ENCODE results near the gene RTF2. TPM values are rescaled to one million over a fixed set of nuclear protein-coding genes. Genes with fewer than 3 reads are reported as not detected.
A peak's percentile ranks its signal among the peaks of the same experiment; 100 is the strongest.

Gene RTF2
- total RNA-seq = 10 to 100 TPM; 35.6 to 87.8 (median 63.5) TPM

DNA sequence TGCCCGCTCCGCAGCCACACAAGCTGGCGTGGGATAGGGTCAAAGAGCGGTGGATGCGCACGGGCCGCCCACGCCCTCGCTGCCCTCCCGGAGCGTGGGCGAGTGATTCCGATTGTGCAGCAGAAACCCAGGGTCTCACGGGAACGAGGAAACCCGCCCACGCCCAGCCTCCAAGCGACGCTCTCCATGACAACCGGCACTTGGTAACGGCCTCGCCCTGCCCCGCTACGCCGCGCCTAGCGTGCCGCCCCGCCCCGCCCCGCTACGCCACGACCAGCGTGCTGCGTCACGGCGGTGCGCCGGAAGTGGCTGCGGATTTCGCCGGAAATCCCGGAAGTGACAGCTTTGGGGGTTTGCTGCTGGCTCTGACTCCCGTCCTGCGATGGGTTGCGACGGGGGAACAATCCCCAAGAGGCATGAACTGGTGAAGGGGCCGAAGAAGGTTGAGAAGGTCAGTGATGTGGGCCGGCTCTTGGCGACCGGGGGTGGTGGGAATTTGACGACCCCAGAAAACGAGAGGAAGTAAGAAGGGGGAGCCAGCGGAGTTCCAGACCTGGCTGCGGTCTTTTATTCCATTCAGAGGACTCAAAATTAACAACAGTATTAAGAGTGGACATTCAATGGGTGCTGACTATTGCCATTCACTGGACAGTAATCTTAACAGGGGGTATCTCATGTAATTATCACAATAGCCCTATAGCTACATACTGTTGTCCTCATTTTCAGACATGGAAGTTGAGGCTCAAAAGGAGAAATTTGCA, at the start of gene RTF2:
TSS of gene RTF2 (plus strand) at position 312 of the 761 bp plus-strand sequence. CDS start at position 383, 71 bp downstream.
- H3K9me3 ChIP-seq = no peaks in the 10 kb centered on the region
- peak; percentile 96 to 99 for TF ChIP-seq POLR2AphosphoS5 (IDR thresholded peaks at IDR 0.05)
- TF ChIP-seq, protein P1, sequence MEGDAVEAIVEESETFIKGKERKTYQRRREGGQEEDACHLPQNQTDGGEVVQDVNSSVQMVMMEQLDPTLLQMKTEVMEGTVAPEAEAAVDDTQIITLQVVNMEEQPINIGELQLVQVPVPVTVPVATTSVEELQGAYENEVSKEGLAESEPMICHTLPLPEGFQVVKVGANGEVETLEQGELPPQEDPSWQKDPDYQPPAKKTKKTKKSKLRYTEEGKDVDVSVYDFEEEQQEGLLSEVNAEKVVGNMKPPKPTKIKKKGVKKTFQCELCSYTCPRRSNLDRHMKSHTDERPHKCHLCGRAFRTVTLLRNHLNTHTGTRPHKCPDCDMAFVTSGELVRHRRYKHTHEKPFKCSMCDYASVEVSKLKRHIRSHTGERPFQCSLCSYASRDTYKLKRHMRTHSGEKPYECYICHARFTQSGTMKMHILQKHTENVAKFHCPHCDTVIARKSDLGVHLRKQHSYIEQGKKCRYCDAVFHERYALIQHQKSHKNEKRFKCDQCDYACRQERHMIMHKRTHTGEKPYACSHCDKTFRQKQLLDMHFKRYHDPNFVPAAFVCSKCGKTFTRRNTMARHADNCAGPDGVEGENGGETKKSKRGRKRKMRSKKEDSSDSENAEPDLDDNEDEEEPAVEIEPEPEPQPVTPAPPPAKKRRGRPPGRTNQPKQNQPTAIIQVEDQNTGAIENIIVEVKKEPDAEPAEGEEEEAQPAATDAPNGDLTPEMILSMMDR (IDR thresholded peaks at IDR 0.05) = peak in 2 of 6 experiments; percentile 16 to 22
- peak in 2 of 4 donors; percentile 66 to 86 for TF ChIP-seq EP300 (IDR thresholded peaks at IDR 0.05)
- peak; percentile 7 to 79 (median 40) for TF ChIP-seq POLR2A (IDR thresholded peaks at IDR 0.05)
- peaks cover 14 to 29% (median 17%) of the 10 kb centered on the region in 4 donors for H3K4me1 ChIP-seq
- 0% methylated on average over 31 to 34 of the region's 55 CpGs for WGBS, 2 donors
- H3K36me3 ChIP-seq = peaks cover 0 to 20% (median 7%) of the 10 kb centered on the region in 4 donors
- H3K27ac ChIP-seq = peak within 1 kb of the TSS; percentile 86 to 95 (median 88)
- DNase-seq = peak; percentile 91 to 100
- H3K27me3 ChIP-seq = no peaks in the 10 kb centered on the region
- peak within 1 kb of the TSS; percentile 72 to 91 (median 78) for H3K4me3 ChIP-seq
- peak; percentile 98 to 100 for ATAC-seq (ENCODE audit: low FRiP score in 2 of 2)

GRCh38 chr20:56420028-56420427, 48.4 kb upstream of the RTF2 start:
- H3K9me3 ChIP-seq = no peaks in the 10 kb centered on the region
- peaks cover 29 to 51% (median 37%) of the 10 kb centered on the region in 4 donors for H3K4me1 ChIP-seq
- TF ChIP-seq, protein P1 (IDR thresholded peaks at IDR 0.05) = no peak
- TF ChIP-seq EP300 (IDR thresholded peaks at IDR 0.05) (no peak), POLR2AphosphoS5 (IDR thresholded peaks at IDR 0.05) (no peak), POLR2A (IDR thresholded peaks at IDR 0.05) (no peak)
- peak overlapping the region; percentile 80 to 89 (median 84) for H3K27ac ChIP-seq
- H3K27me3 ChIP-seq = no peaks in the 10 kb centered on the region
- H3K36me3 ChIP-seq = peaks cover 0 to 7% (median 0%) of the 10 kb centered on the region in 4 donors
- no peak for DNase-seq
- WGBS, 2 donors = 71 to 79% methylated on average over 2 of the region's 2 CpGs
- H3K4me3 ChIP-seq = no peak overlapping the region
- no peak for ATAC-seq (ENCODE audit: low FRiP score in 2 of 2)

- no peak for DNase-seq
- H3K27ac ChIP-seq = peak overlapping the region; percentile 9 to 64 (median 36)
- H3K27me3 ChIP-seq = no peaks in the 10 kb centered on the region
- peaks cover 0 to 7% (median 0%) of the 10 kb centered on the region in 4 donors for H3K36me3 ChIP-seq
- H3K4me1 ChIP-seq = peaks cover 29 to 56% (median 37%) of the 10 kb centered on the region in 4 donors
- no peak for TF ChIP-seq POLR2A (IDR thresholded peaks at IDR 0.05)
- TF ChIP-seq POLR2AphosphoS5 (IDR thresholded peaks at IDR 0.05) = no peak
- TF ChIP-seq, protein P1 (IDR thresholded peaks at IDR 0.05) = no peak
- no peak for TF ChIP-seq EP300 (IDR thresholded peaks at IDR 0.05)
- 70 to 74% methylated on average over 11 of the region's 11 CpGs for WGBS, 2 donors
- no peaks in the 10 kb centered on the region for H3K9me3 ChIP-seq
- H3K4me3 ChIP-seq = no peak overlapping the region
- ATAC-seq (ENCODE audit: low FRiP score in 2 of 2) = no peak
Observed at GRCh38 chr20:56420940-56421688, 47.3 kb upstream of the RTF2 start.

- DNase-seq (no peak), ATAC-seq (ENCODE audit: low FRiP score in 2 of 2) (peak in 1 of 2 donors; percentile 56)
- H3K27me3 ChIP-seq = no peaks in the 10 kb centered on the region
- TF ChIP-seq, protein P1 (IDR thresholded peaks at IDR 0.05) = no peak
- no peak for TF ChIP-seq EP300 (IDR thresholded peaks at IDR 0.05)
- TF ChIP-seq POLR2A (IDR thresholded peaks at IDR 0.05) = no peak
- TF ChIP-seq POLR2AphosphoS5 (IDR thresholded peaks at IDR 0.05) = no peak
- H3K4me1 ChIP-seq = peaks cover 29 to 58% (median 40%) of the 10 kb centered on the region in 4 donors
- 43% methylated on average over 9 of the region's 9 CpGs for WGBS, 2 donors
- H3K27ac ChIP-seq = peak overlapping the region; percentile 32 to 64 (median 48)
- H3K36me3 ChIP-seq = peaks cover 0 to 2% (median 0%) of the 10 kb centered on the region in 4 donors
- no peak overlapping the region for H3K4me3 ChIP-seq
- H3K9me3 ChIP-seq = no peaks in the 10 kb centered on the region
Observed at GRCh38 chr20:56422076-56422823, 46.2 kb upstream of the RTF2 start.
